Measurements from ENCODE around the gene FAM83F. TPM values are rescaled to one million over a fixed set of nuclear protein-coding genes. Genes with fewer than 3 reads are reported as not detected.

FAM83F gene
- total RNA-seq, 1 experiment from 2014 or later, result 21.0 TPM

DNA sequence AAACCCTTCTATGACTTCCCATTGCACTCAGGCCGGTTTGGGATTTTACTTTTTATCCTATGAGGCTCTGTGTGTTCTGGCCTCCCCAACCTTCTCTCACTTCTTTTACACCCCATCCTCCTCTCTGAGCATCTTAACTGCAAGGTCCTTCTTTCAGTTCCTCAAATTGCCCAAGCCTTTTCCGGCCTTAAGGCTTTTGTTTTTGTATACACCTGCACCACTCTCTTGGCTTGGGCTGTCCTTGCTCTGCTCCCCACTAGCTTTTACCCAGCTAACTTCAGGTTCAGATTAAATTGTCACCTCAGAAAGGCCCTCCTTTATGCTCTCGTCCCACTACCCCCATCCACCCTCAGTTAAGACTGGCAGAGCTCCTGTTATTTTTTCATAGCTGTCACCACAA is 55.5 kb downstream of the FAM83F start:
- peaks cover 11% of the 10 kb centered on the region for H3K36me3 Mint-ChIP-seq (ENCODE audit: insufficient read depth, unreplicated experiment)
- CTCF ChIA-PET, result no interaction called here
- no peak for DNase-seq
- no peak overlapping the region for H3K4me3 Mint-ChIP-seq (ENCODE audit: low read depth, unreplicated experiment)
- peaks cover 15% of the 10 kb centered on the region for H3K4me1 Mint-ChIP-seq (ENCODE audit: low read depth, unreplicated experiment)
- intact Hi-C loops (cut with micrococcal nuclease; ENCODE audit: unreplicated experiment), result no loop called here
- H3K27ac Mint-ChIP-seq (ENCODE audit: unreplicated experiment), result no peak overlapping the region
- H3K27me3 Mint-ChIP-seq (ENCODE audit: unreplicated experiment), result no peaks in the 10 kb centered on the region
- H3K9me3 Mint-ChIP-seq (ENCODE audit: low read depth, unreplicated experiment), result no peaks in the 10 kb centered on the region
- BruUV-seq (replicated peaks), result no TSS peak
- TF ChIP-seq, protein P1, sequence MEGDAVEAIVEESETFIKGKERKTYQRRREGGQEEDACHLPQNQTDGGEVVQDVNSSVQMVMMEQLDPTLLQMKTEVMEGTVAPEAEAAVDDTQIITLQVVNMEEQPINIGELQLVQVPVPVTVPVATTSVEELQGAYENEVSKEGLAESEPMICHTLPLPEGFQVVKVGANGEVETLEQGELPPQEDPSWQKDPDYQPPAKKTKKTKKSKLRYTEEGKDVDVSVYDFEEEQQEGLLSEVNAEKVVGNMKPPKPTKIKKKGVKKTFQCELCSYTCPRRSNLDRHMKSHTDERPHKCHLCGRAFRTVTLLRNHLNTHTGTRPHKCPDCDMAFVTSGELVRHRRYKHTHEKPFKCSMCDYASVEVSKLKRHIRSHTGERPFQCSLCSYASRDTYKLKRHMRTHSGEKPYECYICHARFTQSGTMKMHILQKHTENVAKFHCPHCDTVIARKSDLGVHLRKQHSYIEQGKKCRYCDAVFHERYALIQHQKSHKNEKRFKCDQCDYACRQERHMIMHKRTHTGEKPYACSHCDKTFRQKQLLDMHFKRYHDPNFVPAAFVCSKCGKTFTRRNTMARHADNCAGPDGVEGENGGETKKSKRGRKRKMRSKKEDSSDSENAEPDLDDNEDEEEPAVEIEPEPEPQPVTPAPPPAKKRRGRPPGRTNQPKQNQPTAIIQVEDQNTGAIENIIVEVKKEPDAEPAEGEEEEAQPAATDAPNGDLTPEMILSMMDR (IDR thresholded peaks at IDR 0.05; ENCODE audit: unreplicated experiment), result no peak

DNA sequence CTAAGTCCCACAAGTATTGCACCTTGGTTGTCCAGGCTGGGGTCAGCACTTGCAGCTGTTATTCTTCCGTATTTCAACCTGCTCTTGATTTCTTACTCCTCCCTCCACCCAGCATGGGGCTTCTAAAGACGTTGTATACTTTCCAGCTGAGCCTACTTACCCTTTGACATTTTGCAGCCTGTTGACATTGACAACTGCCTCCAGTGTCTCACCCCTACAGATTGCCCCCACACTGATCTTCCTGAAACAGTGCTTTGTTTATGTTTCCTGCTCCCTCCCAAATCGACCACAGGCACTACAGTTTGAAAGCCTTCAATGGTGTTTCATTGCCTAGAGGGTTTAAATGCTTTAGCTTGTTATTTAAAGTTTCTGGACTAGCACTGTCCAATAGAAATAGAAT is 56.6 kb downstream of the FAM83F start:
- Mint-ChIP-seq H3K36me3 (ENCODE audit: insufficient read depth, unreplicated experiment) (peaks cover under 1% of the 10 kb centered on the region), H3K4me1 (ENCODE audit: low read depth, unreplicated experiment) (peaks cover 19% of the 10 kb centered on the region), H3K4me3 (ENCODE audit: low read depth, unreplicated experiment) (no peak overlapping the region), H3K9me3 (ENCODE audit: low read depth, unreplicated experiment) (no peaks in the 10 kb centered on the region), H3K27me3 (ENCODE audit: unreplicated experiment) (no peaks in the 10 kb centered on the region), H3K27ac (ENCODE audit: unreplicated experiment) (no peak overlapping the region)
- CTCF ChIA-PET, result no interaction called here
- no peak for DNase-seq
- TF ChIP-seq, protein P1 (IDR thresholded peaks at IDR 0.05; ENCODE audit: unreplicated experiment), result no peak
- intact Hi-C loops (cut with micrococcal nuclease; ENCODE audit: unreplicated experiment), result no loop called here
- BruUV-seq (replicated peaks), result no TSS peak

DNA sequence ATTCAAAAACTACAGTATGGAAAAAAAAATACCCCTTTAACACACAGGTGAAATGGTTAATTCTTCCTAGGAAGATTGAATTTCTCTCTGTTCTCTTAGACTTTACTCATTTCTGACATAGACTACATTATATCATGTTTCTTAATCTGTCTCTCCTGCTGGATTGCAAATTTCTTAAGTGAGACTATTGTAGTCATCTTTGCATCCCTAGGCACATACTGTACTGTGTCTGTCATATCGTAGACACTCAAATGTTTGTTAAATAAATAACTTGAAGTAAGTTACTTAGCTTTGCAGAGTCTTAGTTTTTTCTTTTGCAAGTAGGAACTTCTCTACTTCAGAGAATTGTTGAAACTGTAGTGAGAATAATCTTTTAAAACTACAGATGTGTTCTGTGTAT is 58.7 kb downstream of the FAM83F start:
- Mint-ChIP-seq H3K27me3 (ENCODE audit: unreplicated experiment) (no peaks in the 10 kb centered on the region), H3K36me3 (ENCODE audit: insufficient read depth, unreplicated experiment) (no peaks in the 10 kb centered on the region), H3K4me3 (ENCODE audit: low read depth, unreplicated experiment) (no peak overlapping the region), H3K4me1 (ENCODE audit: low read depth, unreplicated experiment) (peaks cover 25% of the 10 kb centered on the region), H3K9me3 (ENCODE audit: low read depth, unreplicated experiment) (no peaks in the 10 kb centered on the region), H3K27ac (ENCODE audit: unreplicated experiment) (no peak overlapping the region)
- TF ChIP-seq, protein P1 (IDR thresholded peaks at IDR 0.05; ENCODE audit: unreplicated experiment), result no peak
- intact Hi-C loops (cut with micrococcal nuclease; ENCODE audit: unreplicated experiment), result no loop called here
- CTCF ChIA-PET, result no interaction called here
- DNase-seq, result no peak
- no TSS peak for BruUV-seq (replicated peaks)

DNA sequence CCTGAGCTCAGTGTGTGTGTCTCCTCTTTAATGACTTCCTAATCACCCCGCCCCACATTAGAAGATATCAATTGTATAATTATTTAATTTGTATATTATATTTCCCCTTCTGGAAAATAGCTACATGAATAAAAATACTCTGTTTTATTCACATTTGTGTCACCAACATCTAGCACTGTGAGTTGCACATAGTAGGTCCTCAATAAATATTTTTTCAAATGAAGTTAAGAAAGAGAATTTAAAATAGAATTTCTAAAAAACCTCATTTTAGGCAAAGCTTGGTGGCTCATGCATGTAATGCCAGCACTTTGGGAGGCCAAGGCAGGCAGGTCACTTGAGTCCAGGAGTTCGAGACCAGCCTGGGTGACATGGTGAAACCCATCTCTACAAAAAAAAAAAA is 59.7 kb downstream of the FAM83F start:
- TF ChIP-seq, protein P1 (IDR thresholded peaks at IDR 0.05; ENCODE audit: unreplicated experiment), result no peak
- Mint-ChIP-seq H3K4me3 (ENCODE audit: low read depth, unreplicated experiment) (no peak overlapping the region), H3K9me3 (ENCODE audit: low read depth, unreplicated experiment) (no peaks in the 10 kb centered on the region), H3K27me3 (ENCODE audit: unreplicated experiment) (no peaks in the 10 kb centered on the region), H3K4me1 (ENCODE audit: low read depth, unreplicated experiment) (peaks cover 35% of the 10 kb centered on the region), H3K36me3 (ENCODE audit: insufficient read depth, unreplicated experiment) (no peaks in the 10 kb centered on the region), H3K27ac (ENCODE audit: unreplicated experiment) (no peak overlapping the region)
- intact Hi-C loops (cut with micrococcal nuclease; ENCODE audit: unreplicated experiment), result no loop called here
- no peak for DNase-seq
- CTCF ChIA-PET, result interaction anchor here (0.7 kb wide), 1 partner anchor 14 kb away, joined by 3 read pairs; no protein-coding TSS in a partner anchor
- BruUV-seq (replicated peaks), result no TSS peak

All from Calu3 (cell line).